ENCODE data around the gene SNX8.

The SNX8 gene

DNA sequence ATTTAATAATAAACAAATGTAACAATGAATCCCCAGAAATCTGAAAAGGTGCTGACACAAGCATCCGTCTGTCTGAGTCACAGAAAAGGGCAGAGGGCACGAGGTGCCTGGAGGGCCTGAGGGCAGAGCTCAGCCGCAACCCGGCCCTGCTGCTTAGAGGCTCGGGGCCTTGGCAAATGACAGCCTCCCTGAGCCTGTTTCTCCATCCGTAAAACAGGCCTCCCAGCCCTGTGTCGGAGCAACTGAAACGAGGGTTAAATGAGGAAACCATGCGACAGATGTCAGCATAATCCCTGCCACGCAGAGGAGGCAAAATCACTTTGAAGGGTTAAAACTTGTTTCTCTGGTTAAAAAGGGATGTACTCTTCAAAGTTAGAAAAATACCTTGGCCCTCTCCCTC lies 47.3 kb downstream of the SNX8 start:
- Mint-ChIP-seq H3K4me3 (no peak overlapping the region), H3K27me3 (ENCODE audit: low read depth) (peaks cover under 1% of the 10 kb centered on the region), H3K4me1 (peaks cover 22% of the 10 kb centered on the region), H3K27ac (no peak overlapping the region), H3K9me3 (no peaks in the 10 kb centered on the region), H3K36me3 (ENCODE audit: low read depth) (peaks cover 36% of the 10 kb centered on the region)
- TF ChIP-seq, protein P1, sequence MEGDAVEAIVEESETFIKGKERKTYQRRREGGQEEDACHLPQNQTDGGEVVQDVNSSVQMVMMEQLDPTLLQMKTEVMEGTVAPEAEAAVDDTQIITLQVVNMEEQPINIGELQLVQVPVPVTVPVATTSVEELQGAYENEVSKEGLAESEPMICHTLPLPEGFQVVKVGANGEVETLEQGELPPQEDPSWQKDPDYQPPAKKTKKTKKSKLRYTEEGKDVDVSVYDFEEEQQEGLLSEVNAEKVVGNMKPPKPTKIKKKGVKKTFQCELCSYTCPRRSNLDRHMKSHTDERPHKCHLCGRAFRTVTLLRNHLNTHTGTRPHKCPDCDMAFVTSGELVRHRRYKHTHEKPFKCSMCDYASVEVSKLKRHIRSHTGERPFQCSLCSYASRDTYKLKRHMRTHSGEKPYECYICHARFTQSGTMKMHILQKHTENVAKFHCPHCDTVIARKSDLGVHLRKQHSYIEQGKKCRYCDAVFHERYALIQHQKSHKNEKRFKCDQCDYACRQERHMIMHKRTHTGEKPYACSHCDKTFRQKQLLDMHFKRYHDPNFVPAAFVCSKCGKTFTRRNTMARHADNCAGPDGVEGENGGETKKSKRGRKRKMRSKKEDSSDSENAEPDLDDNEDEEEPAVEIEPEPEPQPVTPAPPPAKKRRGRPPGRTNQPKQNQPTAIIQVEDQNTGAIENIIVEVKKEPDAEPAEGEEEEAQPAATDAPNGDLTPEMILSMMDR (IDR thresholded peaks at IDR 0.05; ENCODE audit: unreplicated experiment in 3 of 3), result no peak

DNA sequence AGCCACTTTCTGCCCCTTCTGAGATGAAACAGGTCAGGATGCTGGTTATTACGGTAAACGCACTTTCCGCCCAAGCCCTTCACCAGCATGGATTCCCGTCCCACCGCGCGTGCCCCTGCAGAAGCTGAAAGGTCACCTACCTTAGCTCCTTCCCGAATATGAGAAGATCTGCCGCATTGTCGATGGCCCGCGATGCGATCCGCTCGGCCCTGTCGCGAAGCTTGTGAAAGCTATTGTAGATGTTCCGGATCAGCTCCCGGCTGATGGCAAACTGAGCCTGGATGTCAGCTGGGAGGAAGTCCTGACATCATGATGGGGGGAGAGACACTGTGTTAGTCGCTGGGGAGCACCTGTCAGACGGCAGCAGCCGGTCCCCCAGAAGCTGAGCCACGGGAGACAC lies 50.1 kb downstream of the SNX8 start:
- no peak overlapping the region for H3K27ac Mint-ChIP-seq
- TF ChIP-seq, protein P1 (IDR thresholded peaks at IDR 0.05; ENCODE audit: unreplicated experiment in 3 of 3), result no peak
- peaks cover 9% of the 10 kb centered on the region for H3K4me1 Mint-ChIP-seq
- H3K27me3 Mint-ChIP-seq (ENCODE audit: low read depth), result peaks cover 3% of the 10 kb centered on the region
- H3K4me3 Mint-ChIP-seq, result no peak overlapping the region
- H3K36me3 Mint-ChIP-seq (ENCODE audit: low read depth), result peaks cover 34% of the 10 kb centered on the region
- no peaks in the 10 kb centered on the region for H3K9me3 Mint-ChIP-seq

DNA sequence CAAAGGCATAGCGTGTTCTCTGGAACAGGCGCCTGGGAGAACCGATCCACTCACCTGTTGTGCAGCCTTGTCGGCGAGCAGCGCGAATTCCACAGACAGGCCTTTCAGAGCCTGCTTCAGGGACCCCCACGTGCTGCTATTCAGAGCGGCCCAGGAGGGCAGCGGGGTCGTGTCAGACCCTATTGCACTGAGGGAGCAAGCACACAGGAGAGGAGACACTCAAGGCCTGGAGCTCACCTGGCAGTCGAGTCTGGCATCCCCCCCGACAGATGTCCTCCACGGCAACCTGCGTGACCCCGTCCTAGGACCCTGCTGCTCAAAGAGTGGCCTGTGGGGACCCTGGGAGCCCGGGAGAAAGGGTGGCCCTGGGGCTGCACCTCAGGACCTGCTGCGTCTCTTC lies 51.1 kb downstream of the SNX8 start:
- peaks cover 3% of the 10 kb centered on the region for H3K27me3 Mint-ChIP-seq (ENCODE audit: low read depth)
- TF ChIP-seq, protein P1 (IDR thresholded peaks at IDR 0.05; ENCODE audit: unreplicated experiment in 3 of 3), result no peak
- H3K27ac Mint-ChIP-seq, result peak overlapping the region in 1 of 3 experiments; percentile 81
- no peak overlapping the region for H3K4me3 Mint-ChIP-seq
- no peaks in the 10 kb centered on the region for H3K9me3 Mint-ChIP-seq
- peaks cover 32% of the 10 kb centered on the region for H3K36me3 Mint-ChIP-seq (ENCODE audit: low read depth)
- H3K4me1 Mint-ChIP-seq, result peaks cover 9% of the 10 kb centered on the region

DNA sequence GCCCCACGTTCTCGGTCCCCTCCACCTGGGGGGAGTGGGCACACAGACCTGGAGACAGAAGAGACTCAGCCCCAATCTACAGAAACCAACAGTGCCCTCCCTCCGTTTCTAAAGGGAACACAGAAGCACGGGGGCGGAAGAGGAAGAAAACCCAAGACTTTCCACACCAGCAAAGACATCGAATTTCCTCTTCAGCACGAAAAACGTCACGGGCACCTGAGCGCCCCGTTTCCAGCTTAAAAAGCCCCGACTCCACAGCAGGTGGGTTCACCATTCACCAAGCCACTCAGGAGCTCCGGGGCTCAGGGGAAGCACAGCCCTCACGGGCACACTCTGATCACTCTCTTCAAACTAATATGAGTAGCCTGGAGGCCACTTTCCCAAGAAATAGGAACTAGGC lies 52.6 kb downstream of the SNX8 start:
- Mint-ChIP-seq H3K9me3 (no peaks in the 10 kb centered on the region), H3K27ac (no peak overlapping the region), H3K4me3 (no peak overlapping the region), H3K4me1 (peaks cover 9% of the 10 kb centered on the region), H3K36me3 (ENCODE audit: low read depth) (peaks cover 31% of the 10 kb centered on the region), H3K27me3 (ENCODE audit: low read depth) (peaks cover 3% of the 10 kb centered on the region)
- TF ChIP-seq, protein P1 (IDR thresholded peaks at IDR 0.05; ENCODE audit: unreplicated experiment in 3 of 3), result no peak

DNA sequence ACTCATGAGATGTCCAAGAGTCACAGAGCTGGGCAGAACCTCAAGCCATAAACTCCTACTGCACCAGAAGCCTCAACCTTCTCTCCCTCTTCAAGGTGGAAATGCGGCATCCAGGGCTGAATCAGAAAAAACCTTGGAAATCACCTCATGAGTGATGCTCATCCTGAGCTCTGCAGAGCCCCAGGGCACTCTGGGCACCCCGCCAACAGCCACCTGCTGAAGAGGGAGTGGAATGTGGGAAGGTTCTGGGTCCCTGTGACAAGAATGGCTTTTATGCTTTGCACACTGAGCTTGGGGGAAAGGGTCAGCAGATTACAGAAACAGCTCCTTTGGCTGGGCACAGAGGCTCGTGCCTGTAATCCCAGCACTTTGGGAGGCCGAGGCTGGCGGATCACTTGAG lies 53.4 kb downstream of the SNX8 start:
- Mint-ChIP-seq H3K9me3 (no peaks in the 10 kb centered on the region), H3K27ac (peak overlapping the region in 1 of 3 experiments; percentile 45), H3K36me3 (ENCODE audit: low read depth) (peaks cover 31% of the 10 kb centered on the region), H3K27me3 (ENCODE audit: low read depth) (peaks cover 3% of the 10 kb centered on the region), H3K4me3 (no peak overlapping the region), H3K4me1 (peaks cover 9% of the 10 kb centered on the region)
- TF ChIP-seq, protein P1 (IDR thresholded peaks at IDR 0.05; ENCODE audit: unreplicated experiment in 3 of 3), result no peak

DNA sequence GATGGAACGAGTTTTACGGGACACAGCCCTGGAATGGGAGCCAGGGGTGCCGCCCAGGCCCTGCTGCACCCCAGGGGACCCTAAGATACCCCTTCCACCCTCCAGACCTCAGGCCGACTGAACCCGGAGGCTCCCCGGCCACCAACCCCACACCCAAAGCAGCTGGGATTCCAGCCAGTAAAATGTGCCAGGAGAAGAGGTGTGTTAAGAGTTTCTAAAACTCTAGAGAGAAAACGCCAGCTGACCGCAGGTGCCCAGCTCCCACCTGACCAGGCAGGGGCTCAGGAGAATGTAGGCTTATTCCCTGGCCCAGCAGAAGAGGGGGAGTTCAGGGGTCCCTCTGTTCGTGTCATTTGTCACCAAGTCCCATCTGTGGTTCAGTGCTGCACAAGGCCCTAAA lies 54.8 kb downstream of the SNX8 start:
- no peaks in the 10 kb centered on the region for H3K9me3 Mint-ChIP-seq
- H3K27me3 Mint-ChIP-seq (ENCODE audit: low read depth), result peaks cover 3% of the 10 kb centered on the region
- peaks cover 27% of the 10 kb centered on the region for H3K36me3 Mint-ChIP-seq (ENCODE audit: low read depth)
- no peak overlapping the region for H3K27ac Mint-ChIP-seq
- peaks cover 9% of the 10 kb centered on the region for H3K4me1 Mint-ChIP-seq
- TF ChIP-seq, protein P1 (IDR thresholded peaks at IDR 0.05; ENCODE audit: unreplicated experiment in 3 of 3), result no peak
- H3K4me3 Mint-ChIP-seq, result no peak overlapping the region

Measured in nephron (organoid).